GM12872 (cell line): ENCODE results near the gene ELAVL1.

Source experiments
- TF ChIP-seq, protein P1 (sequence below): IDR thresholded peaks from 3 replicates; pipeline ENCODE4 v1.5.1; 2011; ENCODE audit warnings: low read depth, mild to moderate bottlenecking, low read length, moderate library complexity; ENCODE audit not compliant: insufficient read depth

Gene ELAVL1

DNA sequence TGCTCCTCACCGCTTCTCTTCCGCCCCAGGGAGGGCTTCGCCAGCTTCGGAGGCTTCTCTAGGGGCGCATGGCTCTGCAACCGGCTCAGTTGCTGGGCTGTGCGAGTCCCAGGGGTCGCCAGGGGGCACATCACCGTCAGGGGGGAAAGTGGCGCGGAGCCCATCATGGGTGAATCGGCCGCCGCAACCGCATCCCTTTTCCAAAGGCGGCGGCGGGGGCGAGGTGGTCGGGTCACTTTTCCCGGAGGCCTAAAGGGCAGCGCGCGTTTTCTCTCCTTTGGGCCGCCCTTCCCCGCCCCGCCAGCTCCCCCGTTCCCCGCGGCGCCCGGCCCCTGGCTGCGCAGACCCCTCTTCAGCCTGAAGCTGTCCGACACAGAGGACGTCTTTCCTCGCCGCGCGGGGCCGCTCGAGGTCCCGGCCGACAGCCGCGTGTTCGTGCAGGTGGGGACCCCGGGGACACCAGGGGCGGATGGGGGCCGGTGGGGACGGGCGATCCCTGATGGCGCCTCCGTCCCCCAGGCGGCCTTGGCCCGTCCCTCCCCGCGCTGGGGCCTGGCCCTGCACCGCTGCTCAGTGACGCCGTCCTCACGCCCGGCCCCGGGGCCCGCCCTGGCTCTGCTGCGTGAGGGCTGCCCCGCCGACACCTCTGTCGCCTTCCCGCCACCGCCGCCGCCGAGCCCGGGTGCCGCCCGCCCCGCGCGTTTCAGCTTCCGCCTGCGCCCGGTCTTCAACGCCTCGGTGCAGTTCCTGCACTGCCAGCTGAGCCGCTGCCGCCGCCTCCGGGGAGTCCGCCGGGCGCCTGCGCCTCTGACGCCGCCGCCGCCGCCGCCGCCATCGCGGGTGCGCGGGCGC lies 89.1 kb downstream of the ELAVL1 start:
- TF ChIP-seq, protein P1, sequence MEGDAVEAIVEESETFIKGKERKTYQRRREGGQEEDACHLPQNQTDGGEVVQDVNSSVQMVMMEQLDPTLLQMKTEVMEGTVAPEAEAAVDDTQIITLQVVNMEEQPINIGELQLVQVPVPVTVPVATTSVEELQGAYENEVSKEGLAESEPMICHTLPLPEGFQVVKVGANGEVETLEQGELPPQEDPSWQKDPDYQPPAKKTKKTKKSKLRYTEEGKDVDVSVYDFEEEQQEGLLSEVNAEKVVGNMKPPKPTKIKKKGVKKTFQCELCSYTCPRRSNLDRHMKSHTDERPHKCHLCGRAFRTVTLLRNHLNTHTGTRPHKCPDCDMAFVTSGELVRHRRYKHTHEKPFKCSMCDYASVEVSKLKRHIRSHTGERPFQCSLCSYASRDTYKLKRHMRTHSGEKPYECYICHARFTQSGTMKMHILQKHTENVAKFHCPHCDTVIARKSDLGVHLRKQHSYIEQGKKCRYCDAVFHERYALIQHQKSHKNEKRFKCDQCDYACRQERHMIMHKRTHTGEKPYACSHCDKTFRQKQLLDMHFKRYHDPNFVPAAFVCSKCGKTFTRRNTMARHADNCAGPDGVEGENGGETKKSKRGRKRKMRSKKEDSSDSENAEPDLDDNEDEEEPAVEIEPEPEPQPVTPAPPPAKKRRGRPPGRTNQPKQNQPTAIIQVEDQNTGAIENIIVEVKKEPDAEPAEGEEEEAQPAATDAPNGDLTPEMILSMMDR, result no peak

DNA sequence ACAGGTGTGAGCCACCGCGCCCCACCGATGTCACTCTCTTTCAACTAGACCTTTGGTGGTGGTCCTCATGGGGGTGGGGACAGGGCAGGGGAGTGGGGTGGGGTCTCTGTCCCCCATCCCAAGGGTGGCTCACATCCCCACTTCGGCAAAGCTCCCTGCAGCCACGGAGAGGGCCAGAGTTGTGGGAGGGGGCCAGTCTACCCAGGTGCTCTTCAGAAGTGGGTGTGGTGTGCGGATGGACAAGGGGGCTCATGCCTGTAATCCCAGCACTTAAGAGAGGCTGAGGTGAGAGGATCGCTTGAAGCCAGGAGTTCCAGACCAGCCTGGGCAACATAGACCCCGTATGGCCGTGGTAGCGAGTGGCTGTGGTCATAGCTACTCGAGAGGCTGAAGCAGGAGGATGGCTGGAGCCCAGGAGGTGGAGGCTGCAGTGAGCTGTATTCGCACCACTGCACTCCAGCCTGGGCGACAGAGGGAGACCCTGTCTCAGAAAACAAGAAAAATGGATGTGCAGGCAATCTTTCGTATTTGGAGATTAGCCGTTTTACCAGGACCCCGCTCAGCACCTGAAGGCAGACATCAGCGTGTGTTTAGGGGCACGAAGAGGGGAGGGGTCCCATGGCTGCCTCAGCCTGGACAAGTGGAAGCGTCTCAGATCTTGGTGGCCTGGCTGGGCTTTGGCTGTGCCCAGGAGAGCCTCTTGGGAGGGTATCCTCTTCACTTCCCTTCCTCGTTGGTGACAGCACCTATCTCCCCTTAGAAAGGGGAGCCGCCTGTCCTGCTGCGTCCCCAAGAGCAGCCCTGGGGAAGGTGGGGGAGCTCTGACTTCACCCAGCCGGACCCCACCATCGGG lies 90.0 kb downstream of the ELAVL1 start:
- TF ChIP-seq, protein P1, result no peak

DNA sequence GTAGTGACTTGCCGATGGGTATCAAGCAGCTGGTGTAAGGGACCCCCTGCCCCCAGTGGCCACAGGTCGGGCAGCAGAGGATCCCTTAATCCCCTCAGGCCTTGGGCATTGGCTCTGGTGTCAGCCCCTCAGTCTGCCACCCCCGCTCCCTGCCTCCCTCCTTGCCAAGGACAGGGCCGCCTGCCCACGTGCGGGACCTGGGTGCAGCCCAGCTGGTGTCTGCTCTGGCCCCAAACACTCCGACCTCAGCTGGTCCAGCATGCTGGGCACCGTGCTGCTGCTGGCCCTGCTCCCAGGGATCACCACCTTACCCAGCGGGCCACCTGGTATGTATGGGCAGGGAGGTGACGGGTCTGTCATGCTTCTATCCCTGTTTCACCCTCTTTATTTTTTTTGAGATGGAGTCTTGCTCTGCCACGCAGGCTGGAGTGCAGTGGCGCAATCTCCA lies 90.8 kb downstream of the ELAVL1 start, which contains the start of gene TGFBR3L:
Gene TGFBR3L, plus strand, starts transcription at position 233 of the 448 bp plus-strand sequence.
- TF ChIP-seq, protein P1, result no peak

GRCh38 chr19:7914099-7914498 lies 91.3 kb downstream of the ELAVL1 start:
- TF ChIP-seq, protein P1, result no peak

- TF ChIP-seq, protein P1, result no peak
Observed at GRCh38 chr19:7913652-7914051, 91.8 kb downstream of the ELAVL1 start.

DNA sequence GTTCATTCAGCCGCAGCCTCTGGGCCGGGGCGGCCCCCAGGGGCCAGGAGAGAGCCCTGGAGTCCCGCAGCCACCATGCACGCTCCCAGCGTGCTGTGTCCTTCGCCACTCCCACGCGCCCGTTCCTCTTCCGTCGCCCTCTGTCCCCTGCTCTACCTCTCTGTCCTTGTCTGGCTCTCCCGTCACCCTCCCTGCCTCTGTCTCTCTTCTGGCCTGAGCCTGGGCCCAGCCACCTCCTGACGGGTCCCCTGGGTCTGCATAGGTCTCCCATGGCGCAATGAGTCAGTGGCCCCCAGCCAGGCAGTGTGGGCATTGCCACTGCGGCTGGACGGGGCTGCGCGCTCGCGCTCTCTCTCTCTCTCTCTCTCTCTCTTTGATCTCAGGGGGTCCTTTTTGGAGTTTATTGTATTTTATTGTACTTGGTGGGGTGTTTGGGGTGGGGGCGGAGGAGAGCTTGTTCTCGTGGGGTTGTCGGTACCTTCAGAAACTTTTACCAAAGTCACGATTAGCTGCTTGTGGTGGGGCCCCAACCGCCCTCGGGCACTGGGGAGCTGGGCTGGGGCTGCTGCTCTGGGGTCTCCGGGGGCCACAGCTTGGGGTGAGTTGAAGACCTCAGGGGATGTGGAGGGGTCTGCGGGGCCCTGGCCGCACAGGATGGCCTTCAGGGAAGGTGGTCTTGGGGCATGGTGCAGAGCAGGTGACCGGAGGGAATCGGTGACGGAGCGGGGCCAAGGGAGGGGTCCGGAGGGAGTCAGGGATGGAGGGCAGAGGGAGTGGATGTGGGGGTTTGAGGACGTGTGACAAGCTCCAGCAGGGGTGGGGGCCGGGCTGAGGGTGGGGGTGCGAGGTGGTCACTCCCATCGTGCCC lies 92.5 kb downstream of the ELAVL1 start:
- TF ChIP-seq, protein P1, result no peak
